NCI-H774 (cell line): ENCODE data around the gene DLD.
"Not testable (repeated sequence)": the region's sequence is repeated elsewhere in the genome, so short reads cannot be mapped to it uniquely, and the experiment has no call there.

Source experiments
- DNase-seq: peaks from one replicate; lab custom pipeline; 2025; lab: John Stamatoyannopoulos, UW

Gene DLD

GRCh38 chr7:107917763-107918651 lies 27.0 kb downstream of the DLD start:
- no peak for DNase-seq

- no peak for DNase-seq
Observed at GRCh38 chr7:107918948-107919347, 28.0 kb downstream of the DLD start.

DNA sequence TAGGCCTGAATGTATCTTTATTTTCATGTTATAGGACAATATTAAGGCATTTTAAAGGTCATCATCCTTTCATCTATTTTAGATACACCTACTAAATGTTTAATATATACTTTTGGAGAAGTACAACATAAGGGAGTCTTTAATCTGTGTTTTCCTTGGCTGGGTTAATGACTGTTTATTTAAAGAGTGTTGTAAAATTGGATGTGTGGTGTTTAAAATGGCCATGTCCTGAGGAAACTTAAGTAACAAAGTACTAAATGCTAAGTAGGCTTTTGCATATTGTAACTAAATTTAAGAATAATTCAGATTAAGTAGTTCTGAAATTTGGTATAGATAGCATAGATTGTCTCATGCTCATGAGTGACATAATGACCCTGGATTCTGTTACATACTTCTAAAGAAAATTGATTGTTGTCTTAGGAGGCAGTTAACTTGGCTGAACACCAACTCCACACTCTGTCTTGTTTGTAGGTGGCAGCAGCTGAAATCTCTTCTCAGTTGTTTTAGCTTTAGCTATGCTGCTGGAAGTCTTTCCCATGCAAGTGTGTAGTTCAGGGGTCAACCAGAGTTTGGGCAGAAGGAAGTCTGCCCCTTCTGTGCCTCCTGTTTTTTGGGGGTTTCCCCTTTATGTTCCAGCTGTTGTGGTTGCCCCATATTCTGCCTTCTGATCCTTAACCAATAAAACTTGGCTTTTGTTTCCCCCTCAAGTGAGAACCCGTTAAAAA lies 29.2 kb downstream of the DLD start:
- no peak for DNase-seq

DNA sequence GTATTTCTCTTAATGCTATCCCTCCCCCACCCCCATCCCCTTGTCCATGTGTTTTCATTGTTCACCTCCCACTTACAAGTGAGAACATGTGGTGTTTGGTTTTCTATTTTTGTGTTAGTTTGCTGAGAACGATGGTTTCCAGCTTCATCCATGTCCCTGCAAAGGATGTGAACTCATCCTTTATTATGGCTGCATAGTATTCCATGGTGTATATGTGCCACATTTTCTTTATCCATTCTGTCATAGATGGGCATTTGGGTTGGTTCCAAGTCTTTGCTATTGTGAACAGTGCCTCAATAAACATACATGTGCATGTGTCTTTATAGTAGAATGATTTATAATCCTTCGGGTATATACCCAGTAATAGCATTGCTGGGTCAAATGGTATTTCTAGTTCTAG lies 30.8 kb downstream of the DLD start:
- DNase-seq = not testable (repeated sequence)

DNA sequence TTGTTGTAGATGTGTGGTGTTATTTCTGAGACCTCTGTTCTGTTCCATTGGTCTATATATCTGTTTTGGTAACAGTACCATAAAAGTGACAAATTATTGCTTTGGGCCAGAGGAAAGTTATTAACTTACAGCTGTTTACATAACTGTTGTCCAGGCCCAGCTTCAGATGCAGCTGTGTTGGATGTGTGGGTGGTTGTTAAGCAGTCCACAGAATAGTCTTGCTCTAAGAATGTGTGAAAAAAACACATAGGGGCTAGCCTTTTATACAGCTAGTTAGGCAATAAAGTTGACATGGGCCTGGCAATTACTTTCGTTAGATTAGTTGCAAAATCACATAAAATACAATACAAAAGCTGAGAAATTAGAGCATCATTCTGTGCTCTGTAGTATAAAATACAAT lies 31.9 kb downstream of the DLD start:
- DNase-seq = no peak

GRCh38 chr7:107924841-107925504 lies 34.0 kb downstream of the DLD start:
- no peak for DNase-seq

GRCh38 chr7:107926481-107926880 lies 35.5 kb downstream of the DLD start:
- no peak for DNase-seq

DNA sequence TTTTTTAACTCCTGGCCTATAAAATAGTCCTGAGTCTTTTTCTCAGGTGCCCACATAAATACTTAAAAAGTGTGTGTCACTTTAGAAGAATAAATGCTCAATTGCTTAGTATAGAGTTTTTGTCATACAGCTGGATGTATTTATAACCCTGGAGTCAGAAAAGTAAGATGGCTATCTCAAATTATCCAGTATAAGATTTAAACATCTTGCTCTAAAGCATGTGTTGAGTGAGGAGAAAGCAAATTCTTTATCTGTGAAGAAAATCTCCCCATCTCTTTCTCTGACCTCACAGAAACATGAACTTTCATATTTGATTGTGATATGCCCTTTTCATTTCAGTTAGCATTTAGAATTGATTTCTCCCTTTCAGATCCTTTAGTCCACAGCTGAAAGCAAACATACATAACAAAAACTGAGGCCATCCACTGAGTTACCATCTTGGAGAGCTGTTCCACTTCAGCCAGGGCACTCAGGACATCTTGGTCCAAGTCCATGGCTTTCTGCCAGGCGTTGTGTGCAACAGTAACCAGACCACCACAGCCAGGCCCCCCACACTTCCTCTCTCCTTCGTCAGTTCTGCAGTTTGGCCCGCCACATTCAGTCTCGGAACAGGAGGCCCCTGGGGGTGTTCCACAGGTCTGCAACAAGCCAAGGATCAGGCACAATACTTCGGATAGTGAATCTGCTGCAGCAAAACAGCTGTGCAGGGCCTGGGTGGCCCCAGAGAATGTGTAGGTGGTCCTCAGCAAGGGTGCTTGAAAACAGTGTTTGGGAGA lies 40.9 kb downstream of the DLD start:
- no peak for DNase-seq

GRCh38 chr7:107932805-107933204 lies 41.8 kb downstream of the DLD start:
- no peak for DNase-seq

- DNase-seq = no peak
Observed at GRCh38 chr7:107933386-107934013, 42.5 kb downstream of the DLD start.

GRCh38 chr7:107934991-107935770 lies 44.2 kb downstream of the DLD start:
- DNase-seq = no peak

DNA sequence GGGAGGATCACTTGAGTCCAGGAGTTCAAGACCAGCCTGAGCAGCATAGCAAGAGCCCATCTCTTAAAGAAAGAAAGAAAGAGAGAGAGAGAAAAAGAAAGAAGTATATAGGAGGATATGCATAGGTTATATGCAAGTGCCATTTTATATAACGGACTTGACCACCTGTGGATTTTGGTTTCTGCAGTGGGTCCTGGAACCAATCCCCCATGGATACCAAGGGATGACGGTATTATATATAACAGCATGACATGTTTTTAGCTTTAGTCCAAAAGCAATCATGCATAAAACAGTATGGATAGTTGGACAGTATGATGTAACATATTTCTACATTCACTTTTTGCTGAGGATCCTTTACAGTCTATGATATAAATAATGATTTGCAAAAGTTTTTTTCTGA lies 45.3 kb downstream of the DLD start:
- DNase-seq = no peak

DNA sequence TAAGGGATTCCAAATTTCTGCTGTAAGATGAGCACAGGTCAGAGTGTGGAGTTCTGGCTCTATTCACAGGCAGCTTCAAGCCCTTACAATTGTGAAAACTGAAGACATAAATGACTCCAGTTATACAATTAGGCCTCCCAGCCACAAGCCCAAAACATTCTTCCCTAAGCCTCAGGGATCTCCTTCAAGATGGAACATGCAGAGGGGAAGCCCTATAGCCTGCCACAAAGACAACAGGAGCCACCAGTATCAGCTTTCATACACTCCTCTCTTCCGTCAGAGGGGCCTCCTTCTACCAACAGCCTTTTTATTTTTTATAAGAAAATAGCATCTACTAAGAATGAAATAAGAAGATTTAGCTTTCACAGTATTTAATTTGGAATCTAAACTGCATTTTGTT lies 46.5 kb downstream of the DLD start:
- DNase-seq = no peak

- no peak for DNase-seq
Observed at GRCh38 chr7:107938456-107939250, 47.7 kb downstream of the DLD start.

DNA sequence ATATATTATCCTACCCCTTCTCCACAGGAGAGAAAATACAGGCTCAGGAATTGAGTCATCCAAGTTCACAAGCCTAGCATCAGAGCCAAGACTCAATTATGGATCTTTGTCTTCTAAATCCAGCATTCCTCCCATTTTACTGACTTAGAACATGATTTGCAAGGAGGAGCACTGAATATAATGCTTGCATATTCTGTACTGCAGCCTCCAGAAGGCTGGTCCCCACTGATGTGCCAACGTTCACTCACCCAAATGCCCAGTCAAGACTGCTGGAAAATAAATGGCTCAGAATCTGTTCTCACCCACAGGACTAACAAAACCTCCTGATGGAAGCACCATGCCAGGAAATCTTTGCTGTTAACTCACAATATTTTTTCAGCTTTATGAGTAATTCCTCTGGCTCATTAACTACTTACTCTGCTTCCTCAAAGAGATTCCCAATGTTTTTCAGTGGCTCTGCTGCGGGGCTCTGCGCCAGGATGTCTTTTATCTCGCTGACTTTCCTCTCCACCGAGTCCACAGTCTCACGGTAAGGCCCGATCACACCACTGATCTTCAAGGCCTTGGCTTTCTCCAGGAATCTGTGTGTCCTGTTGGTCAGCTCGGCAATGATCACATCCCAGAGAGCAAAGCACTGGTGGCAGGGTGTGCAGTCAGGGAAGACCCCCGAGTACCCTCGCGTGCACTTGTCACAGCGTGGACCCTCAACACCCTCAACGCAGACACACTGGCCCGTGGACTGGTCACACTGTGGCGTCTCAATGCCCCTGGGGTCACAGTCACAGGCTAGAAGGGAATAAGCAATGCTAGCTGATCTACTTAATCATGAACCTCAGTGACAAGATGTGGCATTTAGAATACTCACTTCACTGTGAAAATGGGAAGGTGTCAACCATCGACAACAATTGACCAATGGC lies 48.8 kb downstream of the DLD start:
- no peak for DNase-seq

DNA sequence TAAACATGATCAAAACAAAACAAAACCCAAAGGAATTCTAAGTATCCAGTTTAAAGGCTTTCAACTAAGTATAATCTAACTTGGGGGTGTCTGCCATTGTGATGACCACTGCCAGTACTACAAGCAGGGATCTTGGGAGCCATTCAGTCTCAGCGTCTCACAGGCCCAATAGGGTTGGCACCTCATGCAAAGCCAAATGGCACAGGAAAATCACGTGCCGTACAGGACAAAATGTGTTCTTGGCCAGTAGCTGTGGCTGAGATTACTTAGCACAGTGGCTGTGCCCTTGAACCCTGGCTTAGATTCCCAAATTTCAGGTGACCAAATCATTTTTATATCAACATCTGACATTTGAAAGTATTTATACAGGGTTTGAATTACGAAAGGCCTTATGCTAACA lies 50.0 kb downstream of the DLD start:
- DNase-seq = no peak

DNA sequence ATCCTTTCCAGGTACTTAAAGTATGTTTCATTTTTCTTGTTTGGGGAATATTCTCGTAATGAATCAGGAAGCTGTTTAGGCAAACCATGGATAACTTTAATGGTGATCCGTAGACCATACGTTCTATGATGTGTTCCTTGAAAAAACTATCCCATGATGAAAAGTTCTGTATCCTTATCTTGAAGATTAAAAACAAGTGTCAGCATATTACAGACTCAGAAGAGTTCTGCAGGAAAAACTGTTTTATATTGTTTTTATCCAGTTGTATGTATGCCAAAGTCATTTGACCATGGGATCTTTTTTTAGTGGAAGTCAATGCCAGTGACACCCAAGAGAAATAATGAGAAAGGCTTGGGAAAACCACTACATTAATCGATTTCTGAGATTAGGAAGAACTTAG lies 52.0 kb downstream of the DLD start:
- DNase-seq = no peak

DNA sequence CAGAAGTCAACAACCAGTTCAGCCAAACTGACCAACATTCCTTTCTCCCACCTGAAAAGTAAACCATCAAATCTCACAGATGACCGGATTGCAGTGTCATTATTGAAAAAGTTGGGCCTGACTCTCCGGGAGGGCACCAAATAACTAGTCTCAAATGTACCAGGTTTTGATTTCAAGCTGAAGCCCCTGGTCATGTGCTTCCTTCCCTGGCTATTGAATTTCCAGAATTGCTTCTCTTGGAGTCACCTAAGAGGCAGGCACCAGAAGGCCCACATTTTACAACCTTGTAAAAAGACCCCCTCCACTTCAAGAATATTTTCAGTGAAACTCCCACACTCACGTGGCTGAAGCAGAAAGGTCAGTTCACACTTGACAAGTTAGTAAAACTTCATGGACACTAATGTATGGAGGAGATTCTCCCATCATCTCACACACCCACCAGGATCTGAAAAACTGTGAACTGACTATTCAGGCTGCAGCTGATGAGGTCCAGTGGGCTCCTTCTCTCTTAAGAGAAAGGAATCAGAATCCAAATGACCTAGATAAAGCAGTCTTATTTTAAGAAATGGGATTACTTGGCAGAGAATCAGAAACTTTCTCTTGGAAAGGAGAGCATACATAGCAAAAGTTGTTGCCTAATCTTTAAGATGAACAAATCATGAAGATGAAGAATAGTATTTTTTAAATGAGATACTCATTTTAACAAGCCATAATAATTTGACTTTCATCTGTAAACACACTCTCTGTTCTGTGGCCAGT lies 53.6 kb downstream of the DLD start:
- no peak for DNase-seq
